Peyer's patch (tissue), 4 donors: ENCODE measurements around the gene PPM1L.

Experiments
- CTCF ChIP-seq, 6 experiments: fragments of 450-650 bp in 4 of 6; fragments of 200-600 bp in 2 of 6; sonication (generic) in 1 of 6; IDR thresholded peaks; one replicate each; pipeline ENCODE4 v1.5.1; 2017 to 2019; ENCODE audit warnings: antibody characterized with exemption in 6 of 6, mild to moderate bottlenecking in 3 of 6, moderate library complexity in 1 of 6
- POLR2A ChIP-seq, 2 donors: fragments of 450-650 bp; IDR thresholded peaks; one replicate each; pipeline ENCODE4 v1.5.1; 2017; ENCODE audit warnings: antibody characterized with exemption in 2 of 2, mild to moderate bottlenecking in 2 of 2, moderate library complexity in 2 of 2

- TF ChIP-seq CTCF (IDR thresholded peaks at IDR 0.05) (no peak), POLR2A (IDR thresholded peaks at IDR 0.05) (no peak)
Measured at GRCh38 chr3:160815280-160815679, 59.2 kb downstream of the PPM1L start.
